Colonic mucosa (tissue), 4 donors: ENCODE data around the gene PTPRE. TPM values are rescaled to one million over a fixed set of nuclear protein-coding genes. Genes with fewer than 3 reads are reported as not detected.

ENCODE experiments used
- DNase-seq: peaks from one replicate; pipeline ENCODE4 v3.0.0-alpha.2; 2020
- H3K27ac ChIP-seq: fragments of 200-600 bp; one replicate; pipeline ENCODE4 v1.8.0; 2021
- H3K27me3 ChIP-seq: fragments of 200-600 bp; one replicate; pipeline ENCODE4 v1.8.0; 2021
- H3K36me3 ChIP-seq: fragments of 200-600 bp; one replicate; pipeline ENCODE4 v1.8.0; 2021
- H3K4me1 ChIP-seq: fragments of 200-600 bp; one replicate; pipeline ENCODE4 v1.8.0; 2021; ENCODE audit warnings: mild to moderate bottlenecking
- H3K4me3 ChIP-seq: fragments of 200-600 bp; one replicate; pipeline ENCODE4 v1.8.0; 2021
- H3K9ac ChIP-seq, 2 donors: one replicate each; pipeline ENCODE4 v1.7.0; 2013; ENCODE audit warnings: control low read depth in 2 of 2, low read depth in 2 of 2, low read length in 2 of 2
- H3K9me3 ChIP-seq: fragments of 200-600 bp; one replicate; pipeline ENCODE4 v1.8.0; 2021
- CTCF ChIP-seq: fragments of 200-600 bp; IDR thresholded peaks from one replicate; pipeline ENCODE4 v1.8.0; 2022; ENCODE audit warnings: antibody characterized with exemption, mild to moderate bottlenecking
- intact Hi-C: fragments of 100-400 bp; cut with DNase I; formaldehyde crosslinking; loops from one replicate; pipeline ENCODE4 v1.14.1; 2022
- total RNA-seq, 2 donors: library from RNA; stranded (reverse); fragmentation: NEBNext Ultra II Directional in 1 of 2; extraction: Animal tissue kit (Norgen Biotek cat#: 25700) in 1 of 2; gene quantifications; one replicate each; pipeline ENCODE4 v1.2.1, GENCODE V29; 2021
- donor health status: healthy.
- donor health status: DM: no; HTN: no; CAD: no.
- donor health status: DM: no; HTN: no; CAD: no.

Gene PTPRE
- total RNA-seq, 2 donors from 2014 or later = 15.9 to 18.8 TPM

GRCh38 chr10:128064970-128065580 lies 158.2 kb downstream of the PTPRE start:
- Histone ChIP-seq H3K27me3 (no peaks in the 10 kb centered on the region), H3K9me3 (no peaks in the 10 kb centered on the region), H3K27ac (peak overlapping the region; percentile 56), H3K9ac (no peak overlapping the region), H3K36me3 (peaks cover 3% of the 10 kb centered on the region), H3K4me3 (no peak overlapping the region), H3K4me1 (no peaks in the 10 kb centered on the region)
- TF ChIP-seq CTCF = no peak
- no peak for DNase-seq
- intact Hi-C loops = loop anchor here (5.0 to 10.0 kb wide), 2 partner anchors 50 to 158 kb away; partner anchors contain the start of gene PTPRE

GRCh38 chr10:128065881-128066534 lies 159.1 kb downstream of the PTPRE start:
- Histone ChIP-seq H3K9ac (no peak overlapping the region), H3K4me3 (no peak overlapping the region), H3K4me1 (no peaks in the 10 kb centered on the region), H3K9me3 (no peaks in the 10 kb centered on the region), H3K27ac (no peak overlapping the region), H3K27me3 (no peaks in the 10 kb centered on the region), H3K36me3 (peaks cover 3% of the 10 kb centered on the region)
- intact Hi-C loops = loop anchor here (5.0 to 10.0 kb wide), 2 partner anchors 51 to 159 kb away; partner anchors contain the start of gene PTPRE
- no peak for DNase-seq
- no peak for TF ChIP-seq CTCF

GRCh38 chr10:128066870-128067382 lies 160.0 kb downstream of the PTPRE start:
- Histone ChIP-seq H3K36me3 (peaks cover 3% of the 10 kb centered on the region), H3K9me3 (no peaks in the 10 kb centered on the region), H3K4me3 (no peak overlapping the region), H3K9ac (no peak overlapping the region), H3K27me3 (no peaks in the 10 kb centered on the region), H3K4me1 (no peaks in the 10 kb centered on the region), H3K27ac (no peak overlapping the region)
- no peak for TF ChIP-seq CTCF
- DNase-seq = no peak
- intact Hi-C loops = loop anchor here (5.0 to 10.0 kb wide), 2 partner anchors 52 to 160 kb away; partner anchors contain the start of gene PTPRE

- Histone ChIP-seq H3K36me3 (peaks cover 3% of the 10 kb centered on the region), H3K9me3 (no peaks in the 10 kb centered on the region), H3K9ac (no peak overlapping the region), H3K4me1 (no peaks in the 10 kb centered on the region), H3K27me3 (no peaks in the 10 kb centered on the region), H3K27ac (no peak overlapping the region), H3K4me3 (no peak overlapping the region)
- DNase-seq = no peak
- TF ChIP-seq CTCF = no peak
- intact Hi-C loops = loop anchor here (5.0 to 10.0 kb wide), 2 partner anchors 53 to 161 kb away; partner anchors contain the start of gene PTPRE
These were observed 160.9 kb downstream of the PTPRE start for GRCh38 chr10:128067691-128068397.
